Right lobe of liver (tissue), 6 donors: ENCODE data around the gene PPP1R10. TPM values are rescaled to one million over a fixed set of nuclear protein-coding genes. Genes with fewer than 3 reads are reported as not detected.
A peak's percentile ranks its signal among the peaks of the same experiment; 100 is the strongest.

Source experiments
- ATAC-seq, 4 donors: fragments of 200-7000 bp; cut with Tn5 transposase; one replicate each; pipeline ENCODE4 v1.9.1; 2020; ENCODE audit warnings: mild to moderate bottlenecking in 4 of 4, moderate library complexity in 4 of 4
- DNase-seq, 3 donors: peaks; one replicate each; pipeline ENCODE4 v3.0.0-alpha.2; 2020
- H3K27ac ChIP-seq, 3 donors: fragments of 200-600 bp; one replicate each; pipeline ENCODE4 v1.8.0; 2022
- H3K27me3 ChIP-seq, 2 donors: fragments of 200-600 bp; one replicate each; pipeline ENCODE4 v1.8.0; 2022
- H3K36me3 ChIP-seq, 4 donors: fragments of 200-600 bp; sonication (generic) in 1 of 4; one replicate each; pipeline versions ENCODE4 v1.5.1 to v1.8.0; 2017 to 2022; ENCODE audit warnings: control low read depth in 1 of 4
- H3K4me1 ChIP-seq, 4 donors: fragments of 200-600 bp; sonication (generic) in 1 of 4; one replicate each; pipeline versions ENCODE4 v1.5.1 to v1.8.0; 2017 to 2022; ENCODE audit warnings: control low read depth in 1 of 4
- H3K4me3 ChIP-seq, 3 donors: fragments of 200-600 bp; one replicate each; pipeline ENCODE4 v1.8.0; 2022
- H3K9me3 ChIP-seq, 4 donors: fragments of 200-600 bp; sonication (generic) in 1 of 4; one replicate each; pipeline versions ENCODE4 v1.5.1 to v1.8.0; 2017 to 2022; ENCODE audit warnings: control low read depth in 1 of 4
- CTCF ChIP-seq, 4 donors: fragments of 200-600 bp in 3 of 4; fragments of 450-650 bp in 1 of 4; IDR thresholded peaks; one replicate each; pipeline versions ENCODE4 v1.5.1 to v1.8.0; 2016 to 2022; ENCODE audit warnings: antibody characterized with exemption in 4 of 4, mild to moderate bottlenecking in 2 of 4
- POLR2A ChIP-seq: fragments of 450-650 bp; IDR thresholded peaks from one replicate; pipeline ENCODE4 v1.6.1; 2017; ENCODE audit warnings: antibody characterized with exemption, mild to moderate bottlenecking
- WGBS: methylation state at CpG from one replicate; pipeline ENCODE4 v1.1.6; 2018; ENCODE audit warnings: low coverage, low lambda C conversion rate; ENCODE audit not compliant: insufficient coverage; ENCODE audit errors: missing lambda C conversion rate; 5-methylcytosine and 5-hydroxymethylcytosine counted together
- intact Hi-C, 2 donors: fragments of 100-400 bp; cut with DNase I; formaldehyde crosslinking; loops; one replicate each; pipeline versions ENCODE4 v1.11.2 to v1.14.1; 2022
- total RNA-seq, 6 experiments: library from RNA; depleted of rRNA in 2 of 6; stranded (reverse); fragments of >200 nt in 2 of 6; fragmentation: NEBNext Ultra II Directional in 3 of 6; extraction: Animal tissue kit (Norgen Biotek cat#: 25700) in 3 of 6; gene quantifications; one replicate each; pipeline versions ENCODE4 v1.1.0 to v1.2.4, GENCODE V29; 2016 to 2023
- donor health status: DM: no; HTN: yes; CAD: no.
- donor health status: DM: no; HTN: no; CAD: no.
- donor health status: DM: no; HTN: no; CAD: no.
- donor health status: DM: no; HTN: yes; CAD: no.
- donor health status: DM: no; HTN: yes; CAD: no.

Gene PPP1R10
- total RNA-seq, 6 experiments from 2014 or later: 19.0 to 45.1 (median 32.4) TPM

- Histone ChIP-seq H3K36me3 (no peaks in the 10 kb centered on the region), H3K4me1 (peaks cover 0 to 33% (median 12%) of the 10 kb centered on the region in 4 donors), H3K4me3 (peak within 1 kb of the TSS; percentile 77 to 94 (median 85)), H3K27ac (peak within 1 kb of the TSS; percentile 83 to 92 (median 89)), H3K27me3 (no peaks in the 10 kb centered on the region), H3K9me3 (no peaks in the 10 kb centered on the region)
- TF ChIP-seq POLR2A: peak; percentile 69
- TF ChIP-seq CTCF (IDR thresholded peaks at IDR 0.05): no peak
- intact Hi-C loops: no loop called here
- WGBS: under 1% methylated on average over 41 of the region's 59 CpGs
- ATAC-seq (peak; percentile 98 to 99 (median 98)), DNase-seq (peak; percentile 99 to 100 (median 99))
These were observed 45.8 kb downstream of the PPP1R10 start, which contains the start of gene ABCF1 for GRCh38 chr6:30571075-30571761. ABCF1 (plus strand) TSS chr6:30571442; CDS start chr6:30571488, 46 bp downstream.

- no peaks in the 10 kb centered on the region for H3K9me3 ChIP-seq
- no peaks in the 10 kb centered on the region for H3K27me3 ChIP-seq
- H3K4me1 ChIP-seq: peaks cover 0 to 37% (median 15%) of the 10 kb centered on the region in 4 donors
- H3K36me3 ChIP-seq: no peaks in the 10 kb centered on the region
- H3K27ac ChIP-seq: peak overlapping the region; percentile 83 to 92 (median 89)
- ATAC-seq (peak; percentile 28 to 47 (median 35)), DNase-seq (peak in 2 of 3 donors; percentile 56 to 60)
- H3K4me3 ChIP-seq: peak overlapping the region; percentile 77 to 94 (median 85)
- TF ChIP-seq CTCF (IDR thresholded peaks at IDR 0.05): no peak
- no peak for TF ChIP-seq POLR2A
- intact Hi-C loops: no loop called here
- 0% methylated on average over 18 of the region's 18 CpGs for WGBS
These were observed 46.3 kb downstream of the PPP1R10 start for GRCh38 chr6:30570740-30571074.

- peaks cover 0 to 41% (median 17%) of the 10 kb centered on the region in 4 donors for H3K4me1 ChIP-seq
- WGBS: 50% methylated on average over 1 of the region's 1 CpG
- H3K36me3 ChIP-seq: no peaks in the 10 kb centered on the region
- no peak for TF ChIP-seq CTCF (IDR thresholded peaks at IDR 0.05)
- no peak for TF ChIP-seq POLR2A
- ATAC-seq: no peak
- peak overlapping the region in 2 of 3 donors; percentile 77 to 94 for H3K4me3 ChIP-seq
- intact Hi-C loops: no loop called here
- peak overlapping the region in 2 of 3 donors; percentile 89 to 92 for H3K27ac ChIP-seq
- no peak for DNase-seq
- H3K9me3 ChIP-seq: no peaks in the 10 kb centered on the region
- no peaks in the 10 kb centered on the region for H3K27me3 ChIP-seq
These were observed 46.8 kb downstream of the PPP1R10 start for GRCh38 chr6:30570263-30570662.

GRCh38 chr6:30568245-30568644 lies 48.8 kb downstream of the PPP1R10 start:
- Histone ChIP-seq H3K4me1 (peaks cover 0 to 58% (median 25%) of the 10 kb centered on the region in 4 donors), H3K4me3 (no peak overlapping the region), H3K36me3 (no peaks in the 10 kb centered on the region), H3K9me3 (no peaks in the 10 kb centered on the region), H3K27ac (no peak overlapping the region), H3K27me3 (no peaks in the 10 kb centered on the region)
- WGBS: 47% methylated on average over 3 of the region's 3 CpGs
- intact Hi-C loops: no loop called here
- TF ChIP-seq POLR2A (no peak), CTCF (IDR thresholded peaks at IDR 0.05) (no peak)
- DNase-seq (no peak), ATAC-seq (no peak)
